GM12892 (cell line): Measurements from ENCODE around the gene SCYL1.
A peak's percentile ranks its signal among the peaks of the same experiment; 100 is the strongest.

Experiments
- DNase-seq: peaks from one replicate; pipeline ENCODE4 v3.0.0; 2011; ENCODE audit not compliant: insufficient read length
- FAIRE-seq: peaks from 2 replicates; lab custom pipeline; 2011; peaks lifted over from hg19 to GRCh38; lab: Jason Lieb, UNC
- POLR2A ChIP-seq: IDR thresholded peaks from 2 replicates; pipeline ENCODE4 v1.6.1; 2011; ENCODE audit warnings: low read depth, low read length, control low read depth
- POLR2AphosphoS5 ChIP-seq: IDR thresholded peaks from 2 replicates; pipeline ENCODE4 v1.6.1; 2011; ENCODE audit warnings: low read depth, low read length, control low read depth
- TAF1 ChIP-seq: IDR thresholded peaks from 2 replicates; pipeline ENCODE4 v1.6.1; 2011; ENCODE audit warnings: low read depth, mild to moderate bottlenecking, control low read depth, low read length, borderline replicate concordance

SCYL1 gene

GRCh38 chr11:65537620-65538231 lies 12.8 kb downstream of the SCYL1 start:
- FAIRE-seq = no peak
- no peak for DNase-seq
- no peak for TF ChIP-seq POLR2AphosphoS5

DNA sequence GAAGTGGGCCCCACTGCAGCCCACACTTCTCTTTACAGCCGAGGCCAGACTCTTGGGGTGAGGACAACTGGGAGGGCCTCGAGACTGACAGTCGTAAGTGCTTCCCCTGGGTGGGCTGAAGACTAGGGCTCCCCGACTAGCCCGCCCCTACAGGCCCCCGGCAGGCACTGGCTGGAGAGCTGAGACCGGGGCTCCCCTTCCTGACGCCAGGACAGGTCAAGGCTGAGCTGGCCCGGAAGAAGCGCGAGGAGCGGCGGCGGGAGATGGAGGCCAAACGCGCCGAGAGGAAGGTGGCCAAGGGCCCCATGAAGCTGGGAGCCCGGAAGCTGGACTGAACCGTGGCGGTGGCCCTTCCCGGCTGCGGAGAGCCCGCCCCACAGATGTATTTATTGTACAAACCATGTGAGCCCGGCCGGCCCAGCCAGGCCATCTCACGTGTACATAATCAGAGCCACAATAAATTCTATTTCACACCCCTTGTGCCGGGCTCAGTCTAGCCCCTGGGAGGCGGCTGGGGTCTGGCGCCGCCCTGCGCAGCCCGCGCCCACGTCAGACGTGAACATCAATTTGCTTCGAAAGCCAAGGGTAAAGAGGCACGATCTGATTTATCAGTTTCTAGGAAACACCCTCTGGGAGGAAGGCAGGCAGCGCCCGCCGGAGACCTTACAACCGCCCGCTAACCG lies 13.5 kb downstream of the SCYL1 start:
- FAIRE-seq = no peak
- TF ChIP-seq TAF1 (no peak), POLR2A (no peak), POLR2AphosphoS5 (no peak)
- DNase-seq = no peak

GRCh38 chr11:65538915-65539743 lies 14.2 kb downstream of the SCYL1 start:
- FAIRE-seq (no peak), DNase-seq (no peak)
- TF ChIP-seq POLR2AphosphoS5 = no peak
- no peak for TF ChIP-seq TAF1
- peak; percentile 2; the same call in 1 of the 2 replicates for TF ChIP-seq POLR2A

DNA sequence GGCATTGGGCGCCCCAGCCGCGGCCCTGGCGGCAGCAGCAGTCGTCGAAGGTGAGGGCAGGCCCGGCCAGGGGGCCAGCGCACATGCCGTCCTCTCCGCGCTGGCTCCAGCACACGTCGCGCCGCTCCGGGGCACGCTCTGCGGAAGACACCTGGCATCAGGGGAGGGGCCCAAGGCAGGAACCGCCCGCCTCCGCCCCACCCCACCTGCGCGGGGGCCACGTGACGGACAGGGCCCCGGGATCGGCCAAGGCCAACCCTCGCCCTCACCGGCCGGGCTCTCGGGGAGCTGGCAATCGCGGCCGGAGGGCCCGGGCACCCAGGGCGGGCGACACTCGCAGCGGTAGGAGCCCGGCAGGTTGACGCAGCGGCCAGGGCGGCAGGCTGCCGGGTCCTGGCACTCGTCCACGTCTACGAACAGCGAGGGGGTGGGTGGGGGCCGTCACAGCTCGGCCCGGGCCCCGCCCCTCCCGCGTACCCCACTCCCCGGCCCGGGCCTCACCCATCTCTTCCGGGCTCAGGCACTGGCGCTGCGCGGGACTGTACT lies 14.9 kb downstream of the SCYL1 start:
- peak; percentile 89 for DNase-seq
- TF ChIP-seq TAF1 = no peak
- no peak for TF ChIP-seq POLR2A
- no peak for TF ChIP-seq POLR2AphosphoS5
- no peak for FAIRE-seq

- TF ChIP-seq POLR2AphosphoS5 (no peak), POLR2A (peak; percentile 24; the same call in 1 of the 2 replicates)
- DNase-seq (peak; percentile 99), FAIRE-seq (peak; percentile 100)
Measured at GRCh38 chr11:65540290-65541092, 15.6 kb downstream of the SCYL1 start.

GRCh38 chr11:65541093-65541982 lies 16.5 kb downstream of the SCYL1 start:
- TF ChIP-seq POLR2A (no peak), POLR2AphosphoS5 (no peak), TAF1 (no peak)
- DNase-seq = no peak
- no peak for FAIRE-seq

- no peak for FAIRE-seq
- no peak for TF ChIP-seq POLR2A
- no peak for TF ChIP-seq TAF1
- TF ChIP-seq POLR2AphosphoS5 = no peak
- no peak for DNase-seq
Measured at GRCh38 chr11:65542738-65543390, 18.0 kb downstream of the SCYL1 start.

DNA sequence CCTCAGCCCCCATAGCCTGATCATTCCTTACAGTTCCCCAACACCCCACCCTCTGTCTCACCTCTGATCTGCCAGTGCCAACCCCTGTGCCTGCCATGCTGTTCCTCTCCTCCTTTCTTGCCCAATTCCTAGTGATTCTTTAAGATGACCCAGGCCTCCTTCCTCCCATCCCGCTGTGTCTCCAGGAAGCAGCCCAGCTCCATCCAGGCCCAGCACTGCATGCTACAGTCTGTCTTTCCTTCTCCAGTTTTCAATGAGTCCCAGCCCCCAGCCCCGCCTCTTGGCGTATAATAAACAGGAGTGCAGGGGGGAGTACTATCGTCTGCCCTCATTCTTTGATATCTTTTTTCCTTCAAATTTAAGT lies 21.0 kb downstream of the SCYL1 start:
- TF ChIP-seq TAF1 (no peak), POLR2AphosphoS5 (no peak), POLR2A (no peak)
- DNase-seq = no peak

DNA sequence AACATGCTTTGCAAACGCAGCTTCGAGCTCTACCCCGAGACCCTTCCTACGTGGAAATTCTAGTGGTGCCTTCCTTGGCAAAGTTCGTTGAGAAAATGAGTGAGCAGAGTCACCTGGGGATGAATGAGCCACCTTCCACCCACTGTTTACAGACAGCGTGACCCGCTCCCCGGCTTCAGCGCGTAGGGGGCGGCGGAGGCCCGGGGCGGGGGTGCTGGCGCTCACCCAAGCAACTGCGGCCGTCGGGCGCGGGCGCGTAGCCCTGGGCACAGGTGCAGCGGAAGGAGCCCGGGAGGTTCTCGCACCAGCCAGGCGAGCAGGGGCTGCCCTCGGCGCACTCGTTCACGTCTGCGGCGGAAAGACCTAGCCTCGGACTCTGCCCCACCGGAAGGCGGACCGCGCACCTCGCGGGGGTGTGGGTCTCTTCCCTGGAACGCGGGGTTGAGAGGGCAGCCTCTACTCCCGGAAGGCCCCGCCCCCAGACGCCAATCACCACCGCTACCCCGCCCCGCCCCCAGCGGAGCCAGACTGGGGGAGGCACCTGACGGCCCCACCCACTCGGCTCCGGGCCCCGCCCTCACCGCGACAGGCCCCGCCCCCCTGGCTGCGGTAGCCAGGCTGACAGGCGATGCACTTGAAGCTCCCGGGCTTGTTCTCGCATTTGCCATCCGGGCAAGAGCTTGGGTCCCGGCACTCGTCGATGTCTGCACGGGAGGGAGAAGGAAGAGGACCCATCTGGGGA lies 21.5 kb downstream of the SCYL1 start:
- peak; percentile 96 for DNase-seq
- TF ChIP-seq TAF1 (no peak), POLR2A (no peak), POLR2AphosphoS5 (no peak)
- FAIRE-seq = peak; percentile 54

More for the DNA sequence above, 21.0 kb downstream of the SCYL1 start:
- no peak for FAIRE-seq
